SH-SY5Y (cell line): Measurements from ENCODE around the gene DPF1.

ENCODE experiments used
- GATA2 ChIP-seq: IDR thresholded peaks from 2 replicates; pipeline ENCODE4 v1.6.1; 2011; ENCODE audit warnings: mild to moderate bottlenecking, low read depth, low read length
- GATA3 ChIP-seq: IDR thresholded peaks from 2 replicates; pipeline ENCODE4 v1.6.1; 2011; ENCODE audit warnings: low read depth, mild to moderate bottlenecking, low read length, moderate library complexity

GRCh38 chr19:38255383-38256014 lies 31.5 kb upstream of the DPF1 start:
- TF ChIP-seq GATA3 (no peak), GATA2 (no peak)
